Fibroblast of lung (primary cell): ENCODE results near the gene TLL2. TPM values are rescaled to one million over a fixed set of nuclear protein-coding genes. Genes with fewer than 3 reads are reported as not detected.

Experiments used
- DNase-seq, 2 donors: peaks; one replicate each; pipeline versions ENCODE4 v3.0.0 to v3.0.0-alpha.2; 2010; ENCODE audit warnings: low read depth in 2 of 2
- H2AFZ ChIP-seq: 2 replicates; pipeline ENCODE4 v1.5.1; 2012; ENCODE audit warnings: low read length, control low read depth, inconsistent platforms
- H3K27ac ChIP-seq: 2 replicates; pipeline ENCODE4 v1.5.1; 2011; ENCODE audit warnings: low read length, control low read depth; ENCODE audit not compliant: insufficient read depth
- H3K27me3 ChIP-seq: 2 replicates; pipeline ENCODE4 v1.5.1; 2011; ENCODE audit warnings: mild to moderate bottlenecking, low read length; ENCODE audit not compliant: control insufficient read depth, insufficient read depth
- H3K36me3 ChIP-seq: 2 replicates; pipeline ENCODE4 v1.5.1; 2011; ENCODE audit warnings: low read length; ENCODE audit not compliant: control insufficient read depth, insufficient read depth
- H3K4me1 ChIP-seq: 2 replicates; pipeline ENCODE4 v1.5.1; 2011; ENCODE audit warnings: low read length; ENCODE audit not compliant: control insufficient read depth, insufficient read depth; ENCODE audit errors: extremely low read depth
- H3K4me2 ChIP-seq: 2 replicates; pipeline ENCODE4 v1.5.1; 2011; ENCODE audit warnings: low read length, control low read depth; ENCODE audit not compliant: insufficient read depth; ENCODE audit errors: extremely low read depth
- H3K4me3 ChIP-seq, 4 experiments: fragments of 200-600 bp in 1 of 4; sonication (generic) in 1 of 4; replicated peaks in 1 of 4; 2 replicates each; pipeline ENCODE4 v1.5.1; 2011 to 2016; ENCODE audit warnings: low read length in 4 of 4, low read depth in 3 of 4, mild to moderate bottlenecking in 3 of 4, control low read depth in 2 of 4, inconsistent platforms in 1 of 4, mixed read lengths in 1 of 4; ENCODE audit not compliant: insufficient read depth in 1 of 4; ENCODE audit errors: control extremely low read depth in 1 of 4
- H3K79me2 ChIP-seq: 2 replicates; pipeline ENCODE4 v1.5.1; 2012; ENCODE audit warnings: mild to moderate bottlenecking, low read length, inconsistent platforms; ENCODE audit not compliant: control insufficient read depth, insufficient read depth
- H3K9ac ChIP-seq: 2 replicates; pipeline ENCODE4 v1.5.1; 2011; ENCODE audit warnings: mild to moderate bottlenecking, low read length, control low read depth; ENCODE audit not compliant: insufficient read depth
- H3K9me3 ChIP-seq: 2 replicates; pipeline ENCODE4 v1.5.1; 2012; ENCODE audit warnings: low read depth, low read length; ENCODE audit not compliant: control insufficient read depth, insufficient read depth
- H4K20me1 ChIP-seq: 2 replicates; pipeline ENCODE4 v1.5.1; 2011; ENCODE audit warnings: low read length; ENCODE audit not compliant: control insufficient read depth, insufficient read depth; ENCODE audit errors: extremely low read depth
- CTCF ChIP-seq, 2 donors: IDR thresholded peaks in 1 of 2; conservative IDR thresholded peaks in 1 of 2; 1 replicate in 1 of 2; 2 replicates in 1 of 2; pipeline ENCODE4 v1.5.1; 2011 to 2012; ENCODE audit warnings: low read length in 2 of 2, control low read depth in 1 of 2, inconsistent platforms in 1 of 2, low read depth in 1 of 2, mild to moderate bottlenecking in 1 of 2
- EZH2 ChIP-seq: IDR thresholded peaks from 2 replicates; pipeline ENCODE4 v1.5.1; 2012; ENCODE audit warnings: low read length, control low read depth, mild to moderate bottlenecking; ENCODE audit errors: missing control alignments
- polyA plus RNA-seq, 2 donors: library from polyadenylated mRNA; depleted of rRNA in 1 of 2; stranded (reverse) in 1 of 2; unstranded in 1 of 2; fragments of >200 nt; gene quantifications; 2 replicates each; pipeline ENCODE4 v1.2.1, GENCODE V29; 2011 to 2012; ENCODE audit warnings: missing spikeins in 1 of 2
- total RNA-seq: library from RNA; depleted of rRNA; stranded (reverse); fragments of >200 nt; gene quantifications from 2 replicates; pipeline ENCODE4 v1.2.1, GENCODE V29; 2014

Gene TLL2
- total and polyA plus RNA-seq, 2 donors (not counting 1 experiment from before 2014, with no cell fraction given) = 0.05 to 0.17 TPM

GRCh38 chr10:96422525-96422924 lies 91.2 kb downstream of the TLL2 start:
- Histone ChIP-seq H3K9ac (no peak overlapping the region), H3K4me2 (no peak overlapping the region), H3K9me3 (no peaks in the 10 kb centered on the region), H3K4me3 (no peak overlapping the region), H3K79me2 (no peaks in the 10 kb centered on the region), H3K4me1 (no peaks in the 10 kb centered on the region), H2AFZ (no peak overlapping the region), H4K20me1 (no peaks in the 10 kb centered on the region), H3K27me3 (no peaks in the 10 kb centered on the region), H3K27ac (no peak overlapping the region), H3K36me3 (no peaks in the 10 kb centered on the region)
- no peak for DNase-seq
- TF ChIP-seq CTCF (conservative IDR thresholded peaks at IDR 0.05 in 1 of 2, IDR thresholded peaks at IDR 0.05 in 1 of 2; ENCODE audit: low read depth in 1 of 2, low read length in 2 of 2) (no peak), EZH2 (no peak)

GRCh38 chr10:96421995-96422394 lies 91.7 kb downstream of the TLL2 start:
- Histone ChIP-seq H3K9ac (no peak overlapping the region), H3K79me2 (no peaks in the 10 kb centered on the region), H3K27ac (no peak overlapping the region), H3K4me3 (no peak overlapping the region), H4K20me1 (no peaks in the 10 kb centered on the region), H3K27me3 (no peaks in the 10 kb centered on the region), H2AFZ (no peak overlapping the region), H3K36me3 (no peaks in the 10 kb centered on the region), H3K9me3 (no peaks in the 10 kb centered on the region), H3K4me1 (no peaks in the 10 kb centered on the region), H3K4me2 (no peak overlapping the region)
- TF ChIP-seq CTCF (conservative IDR thresholded peaks at IDR 0.05 in 1 of 2, IDR thresholded peaks at IDR 0.05 in 1 of 2; ENCODE audit: low read depth in 1 of 2, low read length in 2 of 2) (no peak), EZH2 (no peak)
- DNase-seq = no peak

- Histone ChIP-seq H4K20me1 (no peaks in the 10 kb centered on the region), H3K4me3 (no peak overlapping the region), H3K9me3 (no peaks in the 10 kb centered on the region), H2AFZ (no peak overlapping the region), H3K36me3 (no peaks in the 10 kb centered on the region), H3K4me1 (no peaks in the 10 kb centered on the region), H3K27ac (no peak overlapping the region), H3K79me2 (no peaks in the 10 kb centered on the region), H3K4me2 (no peak overlapping the region), H3K27me3 (no peaks in the 10 kb centered on the region), H3K9ac (no peak overlapping the region)
- TF ChIP-seq EZH2 = no peak
- TF ChIP-seq CTCF (conservative IDR thresholded peaks at IDR 0.05 in 1 of 2, IDR thresholded peaks at IDR 0.05 in 1 of 2; ENCODE audit: low read depth in 1 of 2, low read length in 2 of 2) = no peak
- DNase-seq = no peak
These were observed 93.3 kb downstream of the TLL2 start for GRCh38 chr10:96420228-96421009.
